Measurements from ENCODE around the gene WSB1.
"Not testable (repeated sequence)": the region's sequence is repeated elsewhere in the genome, so short reads cannot be mapped to it uniquely, and the experiment has no call there.

The WSB1 gene

DNA sequence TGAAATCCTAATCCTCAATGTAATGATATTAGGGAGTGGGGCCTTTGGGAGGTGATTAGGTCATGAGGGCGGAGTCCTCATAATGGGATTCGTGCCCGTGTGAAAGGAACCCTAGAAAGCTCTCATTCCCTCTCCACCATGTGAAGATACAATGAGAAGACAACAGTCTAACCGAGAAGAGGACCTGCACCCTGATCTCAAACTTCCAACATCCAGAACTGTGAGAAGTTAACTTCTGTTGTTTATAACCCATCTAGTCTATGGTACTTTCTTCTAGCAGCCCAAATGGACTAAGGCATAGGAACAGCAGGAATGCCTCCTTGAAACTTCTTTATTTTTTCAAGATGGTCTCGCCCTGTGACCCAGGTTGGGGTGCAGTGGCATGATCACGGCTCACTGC, 24.7 kb downstream of the WSB1 start:
- DNase-seq: peak; percentile 92

DNA sequence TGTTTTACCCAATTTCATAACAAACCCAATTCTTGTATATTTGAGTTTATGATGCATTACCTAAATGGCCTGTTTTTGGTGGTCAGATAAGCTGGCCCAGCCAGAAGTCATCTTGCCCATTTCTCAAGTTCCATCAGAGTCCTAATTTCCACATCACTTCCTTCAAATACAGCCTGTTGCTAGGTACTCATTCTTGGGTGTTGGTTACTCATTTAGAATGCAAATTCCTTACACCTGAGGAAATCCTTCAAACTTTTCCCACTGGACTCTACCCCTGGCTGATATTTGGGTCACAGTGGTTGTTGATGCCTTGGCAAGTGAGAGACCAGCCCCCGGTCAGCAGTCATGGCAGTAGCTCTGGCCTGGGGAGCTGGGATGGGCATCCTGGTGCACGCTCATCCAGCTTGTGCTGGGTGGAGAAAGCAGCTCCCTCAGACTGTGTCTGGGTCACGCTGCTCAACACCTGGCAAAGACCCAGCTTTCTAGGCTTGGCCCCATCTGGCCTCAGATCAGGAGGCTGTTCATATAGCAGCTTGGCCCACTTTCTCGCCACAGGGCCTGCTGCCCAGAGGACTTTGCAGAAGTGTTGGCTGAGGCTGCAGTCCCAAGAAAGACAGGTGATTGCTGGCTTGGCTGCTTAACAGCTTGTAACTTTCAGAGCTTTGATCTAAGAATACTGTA, 25.8 kb downstream of the WSB1 start:
- DNase-seq: peak; percentile 98

DNA sequence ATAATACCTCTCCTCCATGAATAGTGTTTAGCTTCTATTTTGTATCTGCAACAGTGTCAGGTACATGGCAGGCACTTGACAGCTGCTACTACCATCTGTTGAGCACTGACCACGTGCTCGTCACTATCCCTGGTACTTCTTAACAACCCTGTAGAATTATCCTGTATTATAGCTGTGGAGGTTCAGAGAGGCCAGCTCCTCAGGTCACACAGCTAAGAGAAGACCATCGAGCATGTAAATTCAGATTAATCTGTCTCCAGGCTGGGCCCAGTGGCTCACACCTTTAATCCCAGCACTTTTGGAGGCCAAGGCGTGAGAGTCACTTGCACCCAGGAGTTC, 26.3 kb downstream of the WSB1 start:
- DNase-seq: peak; percentile 97

DNA sequence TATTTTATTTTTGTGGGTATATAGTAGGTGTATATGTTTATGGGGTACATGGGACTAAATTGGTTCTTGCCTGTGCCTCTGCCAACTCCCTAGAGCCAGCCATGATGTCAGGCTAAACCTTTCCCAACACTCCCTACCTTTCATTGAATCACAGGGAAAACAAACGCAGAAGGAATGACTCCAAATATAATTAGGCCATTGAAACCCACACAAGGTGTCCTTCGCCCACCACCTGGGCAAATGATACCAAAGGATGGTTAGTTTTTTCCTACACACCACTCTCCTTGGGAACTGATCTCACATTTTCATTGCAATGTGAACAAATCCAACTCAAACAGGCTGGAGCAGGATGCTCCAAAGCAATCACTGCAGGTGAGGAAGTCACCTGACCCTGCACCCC, 27.5 kb downstream of the WSB1 start:
- no peak for DNase-seq

DNA sequence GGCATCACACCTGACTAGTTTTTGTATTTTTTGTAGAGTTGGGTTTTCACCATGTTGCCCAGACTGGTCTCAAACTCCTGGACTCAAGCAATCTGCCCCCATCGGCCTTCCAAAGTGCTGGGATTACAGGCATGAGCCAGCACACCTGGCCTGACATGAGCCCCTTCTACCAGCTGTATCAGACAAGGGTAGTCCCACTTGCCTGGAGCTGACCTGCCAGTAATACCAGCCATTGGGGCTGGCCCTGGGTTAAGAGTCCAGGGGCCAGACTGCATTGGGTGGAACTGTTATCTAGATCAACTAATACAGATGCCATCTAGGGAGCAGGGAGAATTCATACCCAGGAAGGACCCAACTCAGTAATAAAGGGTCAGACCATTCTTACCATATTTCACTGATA, 28.1 kb downstream of the WSB1 start:
- DNase-seq: no peak

DNA sequence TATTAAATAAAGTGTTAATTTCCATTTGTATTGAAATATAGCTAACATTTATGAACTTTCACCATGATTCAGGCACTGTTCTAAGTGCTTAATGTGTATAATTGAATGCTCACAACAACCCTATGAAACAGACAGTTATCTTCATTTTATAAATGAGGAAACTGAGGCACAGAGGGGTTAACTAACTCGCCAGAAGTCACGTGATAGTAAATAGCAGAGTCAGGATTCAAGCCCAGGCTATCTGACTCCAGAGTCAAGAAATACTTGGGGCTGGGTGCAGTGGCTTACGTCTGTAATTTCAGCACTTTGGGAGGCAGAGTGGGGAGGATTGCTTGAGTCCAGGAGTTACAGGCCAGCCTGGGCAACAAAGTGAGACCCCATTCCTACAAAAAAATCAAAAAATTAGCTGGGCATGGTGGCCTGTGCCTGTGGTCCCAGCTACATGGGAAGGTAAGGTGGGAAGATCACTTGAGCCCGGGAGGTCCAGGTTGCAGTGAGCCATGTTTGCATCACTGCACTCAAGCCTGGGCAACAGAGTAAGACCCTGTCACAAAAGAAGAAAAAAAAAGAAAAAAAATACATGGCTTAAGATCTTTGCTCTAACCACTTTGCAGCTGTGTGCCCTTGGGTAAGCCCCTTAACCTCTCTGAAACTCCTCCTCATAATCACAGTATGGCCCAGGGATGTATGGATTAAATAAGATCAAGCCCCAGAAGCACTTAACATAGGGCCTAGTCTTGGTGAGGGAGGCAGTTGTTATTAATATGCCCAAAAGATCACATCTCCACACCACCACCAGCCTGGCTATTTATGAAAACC, 29.0 kb downstream of the WSB1 start:
- DNase-seq: peak; percentile 52

DNA sequence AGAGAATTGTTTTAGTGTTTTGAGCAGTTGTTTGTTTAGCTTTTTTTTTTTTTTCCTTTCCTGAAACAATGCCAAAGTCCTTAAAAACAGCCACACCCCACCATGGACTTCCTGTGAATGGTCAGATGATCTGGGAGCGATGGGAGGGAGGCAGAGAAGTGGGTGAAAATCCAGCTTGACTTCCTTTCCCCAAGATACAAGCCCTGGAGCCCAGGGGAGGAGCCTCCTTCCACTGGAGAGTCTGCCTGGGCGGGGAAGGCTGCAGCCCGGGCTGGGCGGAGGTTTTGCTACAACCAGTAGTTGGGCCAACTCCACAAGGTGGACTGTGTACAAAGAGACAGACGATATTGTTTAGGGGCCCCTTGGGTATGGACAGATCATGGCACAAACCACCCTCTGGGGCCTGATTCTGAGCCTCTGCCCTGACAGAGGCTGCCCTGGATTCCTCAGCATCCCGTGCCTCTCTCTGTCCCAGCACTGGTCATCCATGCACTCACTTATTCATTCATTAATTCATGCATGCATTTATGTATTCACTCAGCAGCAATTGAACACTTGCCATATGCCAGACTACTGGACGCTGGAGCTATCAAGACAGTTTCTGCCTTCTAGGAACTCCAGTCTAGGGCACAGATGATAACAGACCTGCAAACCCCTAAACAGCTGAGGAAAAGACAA, 29.8 kb downstream of the WSB1 start:
- DNase-seq: peak; percentile 38

DNA sequence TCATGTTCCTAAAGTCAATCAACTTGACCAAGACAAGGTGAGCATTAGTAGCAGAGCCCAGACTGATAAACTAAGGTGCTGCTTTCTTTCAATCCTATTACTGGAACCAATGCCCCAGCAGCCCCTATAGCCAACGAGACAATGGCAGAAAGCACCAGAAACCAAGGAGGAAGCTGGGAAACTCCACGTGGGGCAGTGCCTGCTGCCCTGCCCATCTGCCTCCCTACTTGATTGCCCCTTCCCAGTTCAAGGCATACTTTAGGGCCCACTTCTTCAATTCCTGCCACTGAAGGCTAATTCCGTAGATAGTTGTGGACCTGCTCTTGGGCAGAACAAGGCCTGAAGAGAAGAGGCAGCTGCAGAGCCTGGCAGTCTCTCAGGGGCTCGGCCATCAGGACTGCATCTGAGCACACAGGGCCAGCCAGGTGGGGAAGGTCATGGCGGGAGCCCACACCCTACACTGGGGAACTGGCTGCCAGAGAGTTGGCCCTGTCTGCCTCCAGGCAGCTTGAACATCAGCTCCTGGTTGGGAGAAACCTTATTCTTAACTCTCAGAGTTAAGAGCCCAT, 30.9 kb downstream of the WSB1 start:
- no peak for DNase-seq

DNA sequence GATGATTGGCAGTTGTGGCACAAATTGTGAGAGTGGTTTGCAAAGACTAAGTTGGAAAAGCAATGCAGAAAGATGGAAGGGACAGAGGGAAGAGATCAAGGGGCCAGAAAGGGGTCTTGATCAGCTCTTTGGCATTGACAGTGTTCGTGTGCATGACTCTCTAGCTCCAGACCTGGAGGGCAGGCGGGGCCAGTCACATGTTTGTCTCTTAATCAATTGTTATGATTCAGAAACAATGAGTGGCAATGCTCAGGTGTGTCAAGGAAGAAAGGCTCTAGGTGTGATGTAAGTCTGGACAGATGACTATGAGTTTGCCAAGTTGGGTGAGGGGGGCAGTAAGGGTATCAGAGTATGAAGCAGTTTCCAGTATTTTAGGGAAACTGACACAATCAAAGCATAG, 32.1 kb downstream of the WSB1 start:
- no peak for DNase-seq

DNA sequence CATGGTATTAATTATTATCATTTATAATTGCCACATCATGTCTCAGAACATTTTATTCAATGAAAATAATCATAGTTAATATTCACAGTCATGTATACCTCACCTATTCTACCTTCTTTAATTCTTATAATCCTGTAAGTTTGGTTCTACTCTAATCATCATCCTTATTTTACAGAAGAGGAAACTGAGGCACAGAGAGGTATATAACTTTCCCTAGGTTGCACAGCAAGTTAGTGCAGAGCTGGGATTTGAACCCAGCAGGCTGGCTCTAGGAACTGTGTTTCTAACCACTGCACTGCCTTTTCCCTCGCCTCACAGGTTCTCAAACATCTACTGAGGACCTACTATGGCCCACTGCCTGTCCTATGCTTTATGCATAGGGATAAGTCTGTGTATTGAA, 32.7 kb downstream of the WSB1 start:
- DNase-seq: no peak

DNA sequence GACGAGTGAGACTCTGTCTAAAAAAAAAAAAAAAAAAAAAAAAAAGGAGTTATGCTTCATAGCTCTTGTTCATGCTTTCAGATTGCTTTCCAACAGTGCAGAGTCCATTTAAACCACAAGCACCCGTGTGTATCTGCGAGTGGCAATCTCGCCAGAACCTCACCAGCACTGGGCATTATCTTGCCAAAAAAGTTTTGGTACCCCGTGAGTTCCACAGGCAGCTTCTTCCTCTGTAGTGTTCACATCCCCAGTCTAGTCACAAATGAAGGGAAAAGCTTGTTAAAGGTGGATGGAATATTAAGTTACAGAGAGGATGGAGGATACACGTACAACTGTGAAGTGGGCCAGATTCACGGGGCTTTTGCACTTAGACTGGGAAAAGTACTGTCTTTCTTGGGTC, 33.5 kb downstream of the WSB1 start:
- DNase-seq: no peak

DNA sequence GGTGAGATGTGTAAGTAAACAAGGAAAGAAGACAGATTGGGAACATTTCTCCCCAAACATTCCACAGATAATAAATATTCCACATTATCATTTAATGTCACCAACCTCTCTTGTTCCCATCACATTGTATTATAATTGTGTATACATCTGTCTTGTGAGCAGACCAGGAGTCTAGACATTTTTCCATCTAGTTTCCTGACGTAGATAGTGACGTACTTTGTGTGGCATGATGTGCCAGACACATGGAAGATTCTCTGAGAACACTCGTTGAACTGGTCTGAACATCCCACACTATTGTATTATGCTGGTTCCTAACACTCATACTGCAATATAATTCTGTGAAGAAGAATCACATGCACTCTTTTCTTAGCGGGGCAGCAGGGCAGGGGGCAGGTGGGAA, 34.0 kb downstream of the WSB1 start:
- no peak for DNase-seq

DNA sequence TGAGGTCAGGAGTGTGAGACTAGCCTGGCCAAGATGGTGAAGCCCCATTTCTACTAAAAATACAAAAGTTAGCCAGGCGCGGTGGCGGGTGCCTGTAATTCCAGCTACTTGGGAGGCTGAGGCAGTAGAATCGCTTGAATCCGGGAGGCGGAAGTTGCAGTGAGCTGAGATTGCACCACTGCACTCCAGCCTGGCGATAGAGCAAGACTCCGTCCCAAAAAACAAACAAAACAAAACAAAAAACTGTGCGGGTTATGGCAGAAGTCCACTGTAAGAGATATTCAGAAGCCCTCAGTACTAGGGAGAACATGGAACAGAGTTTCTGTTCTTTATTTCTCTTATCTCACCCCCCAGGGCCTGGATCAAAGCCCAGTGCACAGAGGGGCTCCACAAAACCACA, 34.8 kb downstream of the WSB1 start:
- DNase-seq: not testable (repeated sequence)

DNA sequence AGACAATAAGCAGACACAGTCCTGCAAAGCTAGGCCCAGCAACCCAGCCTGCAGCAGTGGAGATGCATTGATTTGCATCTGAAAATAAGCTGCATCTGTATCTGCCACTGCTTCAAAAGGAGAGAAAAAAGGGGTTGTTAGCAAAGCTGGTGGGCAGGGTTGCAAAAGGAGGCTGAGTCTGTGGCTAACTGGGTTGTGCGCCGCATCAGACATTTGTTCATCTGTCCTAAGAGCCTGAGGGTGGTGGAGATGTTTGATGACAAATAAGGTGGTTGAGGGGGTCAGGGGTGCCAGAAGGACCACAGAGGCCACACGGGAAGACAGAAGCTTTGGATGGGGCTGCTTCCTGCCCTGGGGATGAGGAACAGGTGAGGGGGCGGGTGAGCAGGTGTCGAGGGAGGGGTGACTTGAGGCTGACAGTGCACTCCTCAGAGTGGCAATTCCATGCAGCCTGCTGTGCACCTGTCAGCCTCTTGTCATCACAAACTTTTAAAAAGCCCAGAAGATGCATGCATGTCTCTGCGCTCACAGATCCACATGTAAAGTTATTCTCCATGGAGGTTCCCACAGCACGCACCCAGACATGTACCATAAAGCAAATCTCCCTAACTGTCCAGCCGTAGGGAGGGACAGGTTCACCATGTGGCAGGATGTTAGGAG, 35.4 kb downstream of the WSB1 start:
- DNase-seq: no peak

DNA sequence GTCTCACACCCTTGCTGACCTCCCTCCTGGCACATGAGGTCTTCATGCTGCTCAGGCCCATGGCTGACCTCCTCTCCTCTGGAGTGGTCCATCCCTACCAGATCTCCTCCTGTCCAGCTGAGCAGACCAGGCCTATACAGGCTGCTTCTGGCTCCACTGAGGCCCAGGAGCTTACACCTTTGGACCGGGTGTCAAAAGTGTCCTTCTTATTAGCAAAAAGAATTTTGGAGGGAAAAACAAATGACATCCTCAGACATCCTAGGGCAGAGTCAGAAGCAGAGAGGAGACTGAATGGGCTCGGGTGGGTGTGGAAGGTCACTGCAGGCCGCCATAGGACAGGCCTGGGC, 38.1 kb downstream of the WSB1 start:
- DNase-seq: no peak

DNA sequence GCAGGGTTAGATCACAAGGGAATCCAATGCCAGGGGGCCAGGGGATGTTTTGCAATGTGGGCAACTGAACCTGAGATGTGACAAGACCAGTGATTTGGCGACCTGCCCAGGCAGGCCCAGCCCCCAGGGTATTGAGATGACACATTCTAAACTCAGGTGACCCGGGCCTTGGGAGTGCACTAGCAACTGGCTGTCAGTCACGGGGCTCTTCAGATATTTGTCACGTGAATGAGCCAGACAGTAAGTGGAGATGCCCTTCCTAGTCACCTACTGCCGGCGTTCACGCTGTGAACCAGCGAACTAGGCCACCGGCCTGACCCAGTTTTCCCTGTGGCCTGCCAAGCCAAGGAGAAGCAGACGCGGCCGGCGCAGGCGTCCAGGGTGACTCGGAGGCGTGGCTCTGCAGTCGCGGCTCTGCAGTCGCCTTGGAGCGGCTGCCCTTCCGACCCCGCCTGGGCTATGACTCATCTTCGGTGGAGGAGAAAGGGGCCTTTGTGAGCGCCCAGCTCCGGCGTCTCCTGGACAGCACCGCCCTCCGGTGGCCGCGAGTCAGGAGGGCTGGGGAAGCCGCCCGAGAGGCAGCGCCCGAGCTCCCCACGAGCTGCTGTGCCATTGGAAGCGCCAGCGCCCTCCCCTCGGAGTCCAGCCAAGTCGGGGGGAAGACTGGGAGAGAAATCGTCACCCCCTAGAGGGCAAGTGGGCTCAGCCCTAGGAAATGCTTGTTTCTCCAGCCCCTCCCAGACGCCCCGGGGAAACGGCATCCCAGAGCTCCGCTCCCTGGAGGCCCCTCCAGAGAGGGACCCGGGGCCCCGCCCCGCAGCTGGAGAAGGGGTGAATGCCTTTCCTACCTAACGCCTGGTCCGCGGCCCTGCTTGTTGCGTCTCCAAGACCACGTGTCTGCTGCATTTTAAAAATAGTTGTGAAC, 38.8 kb downstream of the WSB1 start:
- DNase-seq: peak; percentile 99

DNA sequence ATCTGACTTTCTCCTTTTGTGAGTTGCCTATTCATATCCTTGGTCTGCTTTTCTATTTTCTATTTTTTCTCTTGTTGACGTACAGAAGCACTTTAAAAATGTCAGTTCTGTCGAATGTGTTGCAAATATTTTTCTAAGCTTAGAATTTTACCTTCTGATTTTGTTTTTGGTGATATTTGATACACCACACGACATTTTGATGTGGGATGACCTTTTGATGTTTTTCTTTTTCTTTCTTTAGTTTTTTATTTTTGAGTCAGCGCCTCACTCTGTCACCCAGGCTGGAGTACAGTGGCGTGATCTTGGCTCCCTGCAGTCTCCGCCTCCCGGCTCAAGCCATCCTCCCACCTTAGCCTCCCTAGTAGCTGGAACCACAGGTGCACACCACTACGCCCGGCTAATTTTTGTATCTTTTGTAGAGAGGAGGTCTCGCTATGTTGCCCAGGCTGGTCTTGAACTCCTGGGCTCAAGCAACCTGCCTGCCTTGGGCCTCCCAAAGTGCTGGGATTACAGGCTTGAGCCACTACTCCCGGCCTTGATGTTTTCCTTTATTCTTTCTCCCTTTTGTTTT, 39.6 kb downstream of the WSB1 start:
- DNase-seq: no peak

DNA sequence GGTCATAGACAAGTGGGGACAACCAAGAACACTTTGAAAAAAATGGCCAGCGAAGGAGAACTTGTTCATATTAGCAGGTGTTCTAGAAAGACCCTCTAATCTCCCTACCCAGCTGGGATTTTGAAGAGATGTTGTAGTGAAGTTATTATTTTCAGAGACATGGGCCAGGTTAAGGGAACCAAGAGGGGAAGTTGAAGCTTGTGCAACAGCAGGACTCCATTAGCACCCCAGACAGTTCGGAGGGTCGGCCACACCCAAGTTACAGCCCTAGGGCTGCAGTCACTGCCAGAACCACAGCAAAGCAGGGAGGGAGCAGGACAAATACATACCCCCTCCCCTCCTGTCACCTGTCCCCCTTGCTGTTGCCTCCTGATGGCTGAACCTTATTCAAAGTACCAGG, 42.3 kb downstream of the WSB1 start:
- DNase-seq: no peak

DNA sequence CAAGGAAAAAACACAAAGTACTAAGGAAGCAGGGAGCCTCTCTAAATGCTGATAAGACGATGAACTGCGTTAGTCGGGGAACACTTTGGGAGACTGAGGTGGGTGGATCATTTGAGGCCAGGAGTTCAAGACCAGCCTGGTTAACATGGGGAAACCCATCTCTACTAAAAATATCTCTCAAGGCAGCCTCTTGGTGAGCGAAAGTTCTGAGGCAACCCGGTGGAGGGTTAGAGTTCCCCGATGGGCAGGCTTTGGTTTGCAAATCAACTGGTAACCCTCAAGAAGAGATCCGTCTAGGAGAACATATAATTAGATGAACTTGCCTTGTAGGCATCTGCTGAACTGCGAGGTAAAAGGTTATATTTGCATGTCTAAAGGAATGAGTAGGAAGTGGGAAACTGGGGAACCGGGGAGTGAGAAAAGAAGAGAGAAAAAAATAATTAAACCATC, 44.6 kb downstream of the WSB1 start:
- DNase-seq: no peak

DNA sequence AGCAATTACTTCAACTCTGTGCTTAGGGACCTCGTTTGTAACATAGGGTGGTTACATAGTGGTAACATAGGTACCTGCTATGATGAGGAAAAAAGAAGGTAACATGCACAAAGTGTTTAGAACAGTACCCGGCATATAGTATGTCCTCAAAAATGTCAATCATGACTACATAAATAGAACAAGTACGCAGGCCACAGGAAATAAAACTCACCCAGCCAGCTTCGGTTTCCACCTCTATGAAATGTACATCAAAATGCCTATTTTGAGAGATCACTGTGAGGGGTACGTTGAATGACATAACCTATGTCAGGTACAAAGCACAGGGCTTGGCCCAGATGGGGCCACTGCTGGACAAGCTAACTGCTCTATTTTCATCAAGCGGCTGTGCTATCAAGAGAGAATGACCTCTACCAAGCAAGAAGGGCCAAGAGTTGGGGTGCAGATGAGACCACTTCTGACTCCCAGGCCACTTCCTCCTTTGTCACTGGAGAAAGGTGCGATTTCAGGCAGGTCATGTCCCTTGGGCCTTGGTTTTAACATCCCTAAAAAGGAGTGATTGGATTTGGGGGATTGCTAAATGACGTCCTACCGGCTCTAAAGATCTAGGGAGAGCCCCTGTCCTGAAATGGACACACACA, 45.4 kb downstream of the WSB1 start:
- DNase-seq: no peak

DNA sequence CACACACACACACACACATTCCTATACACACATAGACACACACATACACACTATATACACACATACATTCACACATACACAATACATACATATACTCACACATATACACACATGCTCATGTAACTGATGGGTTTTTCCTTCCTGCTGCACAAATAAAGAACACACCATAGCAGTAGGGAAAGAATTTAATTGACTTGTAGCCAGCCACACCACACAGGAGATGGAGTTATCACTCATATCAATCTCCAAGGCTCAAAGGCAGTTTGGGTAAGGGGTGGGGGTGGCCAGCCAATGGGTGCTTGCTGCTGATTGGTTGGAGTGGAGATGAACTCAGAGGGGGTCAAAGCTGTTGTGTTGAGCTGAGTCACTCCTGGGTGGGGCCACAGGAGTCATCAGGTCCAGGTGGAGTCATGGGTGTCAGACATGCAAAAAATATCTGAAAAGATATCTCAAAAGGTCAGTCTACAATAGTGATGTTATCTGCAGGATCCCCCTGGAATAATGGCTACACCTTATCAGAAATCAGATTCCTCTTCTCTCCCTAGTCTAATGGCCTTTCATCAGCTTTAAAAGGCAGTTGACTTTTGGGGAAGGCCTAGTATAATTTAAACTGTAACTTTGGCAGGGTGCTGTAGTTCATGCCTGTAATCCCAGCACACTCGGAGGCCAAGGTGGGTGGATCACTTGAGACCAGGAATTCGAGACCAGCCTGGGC, 46.1 kb downstream of the WSB1 start:
- DNase-seq: peak; percentile 27
